ENCODE data around the gene BRCA1. TPM values are rescaled to one million over a fixed set of nuclear protein-coding genes. Genes with fewer than 3 reads are reported as not detected.

BRCA1 gene
- total RNA-seq, 2 experiments from 2014 or later, result 1.2 to 1.3 TPM

DNA sequence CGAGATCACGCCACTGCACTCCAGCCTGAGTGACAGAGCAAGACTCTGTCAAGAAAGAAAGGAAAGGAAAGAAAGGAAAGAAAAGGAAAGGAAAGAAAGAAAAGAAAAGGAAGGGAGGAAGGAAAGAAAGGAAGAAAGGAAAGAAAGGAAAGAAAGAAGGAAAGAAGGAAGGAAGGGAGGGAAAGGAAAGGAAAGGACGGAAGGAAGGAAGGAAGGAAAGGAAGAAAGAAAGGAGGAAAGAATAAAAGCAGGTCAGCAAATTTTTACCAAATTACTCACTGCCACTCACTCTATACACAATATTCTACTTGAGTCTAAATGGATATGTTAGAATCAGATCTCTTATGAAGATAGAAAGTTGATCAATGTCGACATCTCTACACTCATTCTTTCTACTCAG is 50.3 kb downstream of the BRCA1 start:
- ChIA-PET CTCF (no interaction called here), POLR2A (no interaction called here)
- TF ChIP-seq, protein P1, sequence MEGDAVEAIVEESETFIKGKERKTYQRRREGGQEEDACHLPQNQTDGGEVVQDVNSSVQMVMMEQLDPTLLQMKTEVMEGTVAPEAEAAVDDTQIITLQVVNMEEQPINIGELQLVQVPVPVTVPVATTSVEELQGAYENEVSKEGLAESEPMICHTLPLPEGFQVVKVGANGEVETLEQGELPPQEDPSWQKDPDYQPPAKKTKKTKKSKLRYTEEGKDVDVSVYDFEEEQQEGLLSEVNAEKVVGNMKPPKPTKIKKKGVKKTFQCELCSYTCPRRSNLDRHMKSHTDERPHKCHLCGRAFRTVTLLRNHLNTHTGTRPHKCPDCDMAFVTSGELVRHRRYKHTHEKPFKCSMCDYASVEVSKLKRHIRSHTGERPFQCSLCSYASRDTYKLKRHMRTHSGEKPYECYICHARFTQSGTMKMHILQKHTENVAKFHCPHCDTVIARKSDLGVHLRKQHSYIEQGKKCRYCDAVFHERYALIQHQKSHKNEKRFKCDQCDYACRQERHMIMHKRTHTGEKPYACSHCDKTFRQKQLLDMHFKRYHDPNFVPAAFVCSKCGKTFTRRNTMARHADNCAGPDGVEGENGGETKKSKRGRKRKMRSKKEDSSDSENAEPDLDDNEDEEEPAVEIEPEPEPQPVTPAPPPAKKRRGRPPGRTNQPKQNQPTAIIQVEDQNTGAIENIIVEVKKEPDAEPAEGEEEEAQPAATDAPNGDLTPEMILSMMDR (IDR thresholded peaks at IDR 0.05), result no peak
- no peak overlapping the region for H3K4me3 ChIP-seq (ENCODE audit: low read length)
- no peaks in the 10 kb centered on the region for H3K4me1 ChIP-seq (ENCODE audit: insufficient read depth, low read length)
- Mint-ChIP-seq H3K4me3 (no peak overlapping the region), H3K4me1 (ENCODE audit: low read depth) (no peaks in the 10 kb centered on the region), H3K9me3 (no peaks in the 10 kb centered on the region), H3K27me3 (no peaks in the 10 kb centered on the region), H3K36me3 (ENCODE audit: low read depth) (no peaks in the 10 kb centered on the region), H3K27ac (no peak overlapping the region)
- H3K27me3 ChIP-seq (ENCODE audit: control insufficient read depth in 1 of 2, insufficient read depth in 2 of 2, low read length in 2 of 2), result no peaks in the 10 kb centered on the region
- DNase-seq (no peak), ATAC-seq (ENCODE audit: poor library complexity) (no peak)
- H3K36me3 ChIP-seq (ENCODE audit: insufficient read depth, low read length), result peaks cover 2% of the 10 kb centered on the region
- H3K27ac ChIP-seq (ENCODE audit: low read depth in 1 of 2, low read length in 2 of 2), result no peak overlapping the region
- no peaks in the 10 kb centered on the region for H3K9me3 ChIP-seq (ENCODE audit: control insufficient read depth in 1 of 2, insufficient read depth in 1 of 2, low read length in 2 of 2)
- intact Hi-C loops (cut with DNase I, micrococcal nuclease), result no loop called here

DNA sequence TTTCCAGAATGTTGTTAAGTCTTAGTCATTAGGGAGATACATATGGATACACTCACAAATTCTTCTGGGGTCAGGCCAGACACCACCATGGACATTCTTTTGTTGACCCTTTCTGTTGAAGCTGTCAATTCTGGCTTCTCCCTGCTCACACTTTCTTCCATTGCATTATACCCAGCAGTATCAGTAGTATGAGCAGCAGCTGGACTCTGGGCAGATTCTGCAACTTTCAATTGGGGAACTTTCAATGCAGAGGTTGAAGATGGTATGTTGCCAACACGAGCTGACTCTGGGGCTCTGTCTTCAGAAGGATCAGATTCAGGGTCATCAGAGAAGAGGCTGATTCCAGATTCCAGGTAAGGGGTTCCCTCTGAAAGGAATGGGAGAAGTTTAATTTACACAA is 54.3 kb downstream of the BRCA1 start:
- H3K36me3 ChIP-seq (ENCODE audit: insufficient read depth, low read length), result peaks cover 2% of the 10 kb centered on the region
- ATAC-seq (ENCODE audit: poor library complexity) (no peak), DNase-seq (no peak)
- H3K27ac Mint-ChIP-seq, result no peak overlapping the region
- ChIA-PET POLR2A (no interaction called here), CTCF (interaction anchor here (2.1 kb wide), 1 partner anchor 11 kb away, joined by 5 read pairs; no protein-coding TSS in a partner anchor)
- no peaks in the 10 kb centered on the region for H3K27me3 ChIP-seq (ENCODE audit: control insufficient read depth in 1 of 2, insufficient read depth in 2 of 2, low read length in 2 of 2)
- no peaks in the 10 kb centered on the region for H3K4me1 ChIP-seq (ENCODE audit: insufficient read depth, low read length)
- H3K27ac ChIP-seq (ENCODE audit: low read depth in 1 of 2, low read length in 2 of 2), result no peak overlapping the region
- intact Hi-C loops (cut with DNase I, micrococcal nuclease), result no loop called here
- no peaks in the 10 kb centered on the region for H3K9me3 ChIP-seq (ENCODE audit: control insufficient read depth in 1 of 2, insufficient read depth in 1 of 2, low read length in 2 of 2)
- no peak overlapping the region for H3K4me3 ChIP-seq (ENCODE audit: low read length)
- TF ChIP-seq, protein P1 (IDR thresholded peaks at IDR 0.05), result no peak
- H3K4me3 Mint-ChIP-seq, result no peak overlapping the region
- H3K4me1 Mint-ChIP-seq (ENCODE audit: low read depth), result no peaks in the 10 kb centered on the region
- no peaks in the 10 kb centered on the region for H3K9me3 Mint-ChIP-seq
- H3K27me3 Mint-ChIP-seq, result no peaks in the 10 kb centered on the region
- no peaks in the 10 kb centered on the region for H3K36me3 Mint-ChIP-seq (ENCODE audit: low read depth)

DNA sequence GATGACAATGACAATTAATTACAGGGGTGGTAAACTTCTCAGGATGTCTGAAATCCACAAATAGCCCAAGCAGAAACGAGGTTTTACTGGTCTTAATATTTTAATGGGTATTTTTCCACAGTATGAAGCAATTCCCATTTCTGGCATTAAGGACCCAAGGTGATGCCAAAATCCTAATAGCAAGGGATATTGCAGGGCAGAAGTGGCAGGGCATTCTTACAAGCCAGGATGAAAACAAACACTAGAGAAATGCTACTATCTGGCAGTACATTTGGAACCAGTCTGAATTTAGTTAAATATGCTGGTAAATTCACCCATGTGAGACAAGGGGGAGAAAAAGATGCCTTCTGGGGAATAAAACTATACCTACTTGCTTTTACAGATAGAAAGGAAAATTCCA is 54.9 kb downstream of the BRCA1 start:
- TF ChIP-seq, protein P1 (IDR thresholded peaks at IDR 0.05), result no peak
- DNase-seq (no peak), ATAC-seq (ENCODE audit: poor library complexity) (no peak)
- Histone ChIP-seq H3K27me3 (ENCODE audit: control insufficient read depth in 1 of 2, insufficient read depth in 2 of 2, low read length in 2 of 2) (no peaks in the 10 kb centered on the region), H3K27ac (ENCODE audit: low read depth in 1 of 2, low read length in 2 of 2) (no peak overlapping the region), H3K9me3 (ENCODE audit: control insufficient read depth in 1 of 2, insufficient read depth in 1 of 2, low read length in 2 of 2) (no peaks in the 10 kb centered on the region), H3K36me3 (ENCODE audit: insufficient read depth, low read length) (peaks cover 2% of the 10 kb centered on the region), H3K4me1 (ENCODE audit: insufficient read depth, low read length) (no peaks in the 10 kb centered on the region), H3K4me3 (ENCODE audit: low read length) (no peak overlapping the region)
- Mint-ChIP-seq H3K27ac (no peak overlapping the region), H3K9me3 (no peaks in the 10 kb centered on the region), H3K36me3 (ENCODE audit: low read depth) (no peaks in the 10 kb centered on the region), H3K4me3 (no peak overlapping the region), H3K4me1 (ENCODE audit: low read depth) (no peaks in the 10 kb centered on the region), H3K27me3 (no peaks in the 10 kb centered on the region)
- intact Hi-C loops (cut with DNase I, micrococcal nuclease), result no loop called here
- ChIA-PET CTCF (interaction anchor here (2.1 kb wide), 1 partner anchor 12 kb away, joined by 5 read pairs; no protein-coding TSS in a partner anchor), POLR2A (no interaction called here)

Measured in CD4-positive, alpha-beta T cell (primary cell).